Astrocyte (in vitro differentiated cells and primary cell): ENCODE measurements around the gene ATCAY.

Experiments
- EZH2 ChIP-seq: IDR thresholded peaks from 2 replicates; pipeline ENCODE4 v1.6.1; 2012; ENCODE audit warnings: mild to moderate bottlenecking, low read length, inconsistent platforms; ENCODE audit not compliant: insufficient read depth
- TF ChIP-seq, protein P1 (sequence below): IDR thresholded peaks from 2 replicates; pipeline ENCODE4 v1.5.1; 2011; ENCODE audit warnings: low read depth, mild to moderate bottlenecking, inconsistent platforms, low read length, moderate library complexity; ENCODE audit not compliant: insufficient read depth

DNA sequence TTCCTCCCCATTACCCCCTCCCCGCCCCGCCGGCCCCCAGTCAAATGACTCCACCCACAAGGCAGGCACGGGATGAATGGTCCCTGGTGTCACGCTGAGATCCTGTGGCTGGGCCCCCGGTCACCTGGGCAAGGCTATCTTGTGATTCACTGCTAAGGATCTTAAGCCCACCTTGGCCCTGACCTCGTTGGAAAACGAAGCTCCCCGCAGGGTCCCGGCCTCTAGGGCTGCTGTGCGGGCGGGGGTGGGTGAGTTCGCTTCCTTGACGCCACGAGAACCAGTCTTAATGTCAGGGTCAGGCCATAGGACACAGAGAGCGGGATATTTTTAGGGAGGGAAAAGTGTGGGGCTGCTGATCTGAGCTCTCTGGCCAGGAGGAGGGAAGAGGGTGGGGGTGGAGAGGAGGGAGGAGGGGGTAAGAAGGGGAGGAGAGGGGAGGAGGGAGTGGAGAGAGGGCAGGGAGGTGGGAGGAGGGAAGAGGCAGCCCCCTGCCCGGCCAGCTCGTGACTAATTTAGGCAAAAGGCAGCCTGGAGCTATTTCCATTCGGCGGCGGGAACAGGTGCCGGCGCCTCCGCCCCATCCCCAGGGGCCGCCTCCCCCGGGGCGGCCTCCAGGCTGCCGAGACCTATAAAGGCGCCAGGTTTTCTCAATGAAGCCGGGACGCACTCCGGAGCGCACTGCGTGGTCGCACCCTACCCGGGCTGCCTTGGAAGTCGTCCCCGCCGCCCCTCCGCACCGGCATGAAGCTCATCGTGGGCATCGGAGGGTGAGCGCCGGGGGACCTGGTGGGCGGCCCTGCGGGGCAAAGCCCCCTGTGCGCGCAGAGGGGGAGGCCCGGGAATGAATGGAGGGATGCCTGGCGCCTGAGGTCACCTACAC, 52.7 kb downstream of the ATCAY start, which contains the start of gene NMRK2:
- TF ChIP-seq, protein P1, sequence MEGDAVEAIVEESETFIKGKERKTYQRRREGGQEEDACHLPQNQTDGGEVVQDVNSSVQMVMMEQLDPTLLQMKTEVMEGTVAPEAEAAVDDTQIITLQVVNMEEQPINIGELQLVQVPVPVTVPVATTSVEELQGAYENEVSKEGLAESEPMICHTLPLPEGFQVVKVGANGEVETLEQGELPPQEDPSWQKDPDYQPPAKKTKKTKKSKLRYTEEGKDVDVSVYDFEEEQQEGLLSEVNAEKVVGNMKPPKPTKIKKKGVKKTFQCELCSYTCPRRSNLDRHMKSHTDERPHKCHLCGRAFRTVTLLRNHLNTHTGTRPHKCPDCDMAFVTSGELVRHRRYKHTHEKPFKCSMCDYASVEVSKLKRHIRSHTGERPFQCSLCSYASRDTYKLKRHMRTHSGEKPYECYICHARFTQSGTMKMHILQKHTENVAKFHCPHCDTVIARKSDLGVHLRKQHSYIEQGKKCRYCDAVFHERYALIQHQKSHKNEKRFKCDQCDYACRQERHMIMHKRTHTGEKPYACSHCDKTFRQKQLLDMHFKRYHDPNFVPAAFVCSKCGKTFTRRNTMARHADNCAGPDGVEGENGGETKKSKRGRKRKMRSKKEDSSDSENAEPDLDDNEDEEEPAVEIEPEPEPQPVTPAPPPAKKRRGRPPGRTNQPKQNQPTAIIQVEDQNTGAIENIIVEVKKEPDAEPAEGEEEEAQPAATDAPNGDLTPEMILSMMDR, result no peak
- TF ChIP-seq EZH2, result peak; percentile 91
